Ishikawa (cell line): ENCODE measurements around the gene KIAA1671.

Source experiments
- CEBPB ChIP-seq: IDR thresholded peaks from 2 replicates; pipeline ENCODE4 v1.6.1; 2012
- CREB1 ChIP-seq: IDR thresholded peaks from 2 replicates; pipeline ENCODE4 v1.6.1; 2012; ENCODE audit warnings: low read depth
- EGR1 ChIP-seq: IDR thresholded peaks from 2 replicates; pipeline ENCODE4 v1.6.1; 2012
- EP300 ChIP-seq: IDR thresholded peaks from 2 replicates; pipeline ENCODE4 v1.6.1; 2012; ENCODE audit warnings: borderline replicate concordance
- FOXM1 ChIP-seq: IDR thresholded peaks from 2 replicates; pipeline ENCODE4 v1.6.1; 2012; ENCODE audit warnings: low read depth, borderline replicate concordance
- TAF1 ChIP-seq: IDR thresholded peaks from 2 replicates; pipeline ENCODE4 v1.6.1; 2012; ENCODE audit warnings: low read depth, mild to moderate bottlenecking
- YY1 ChIP-seq: IDR thresholded peaks from 2 replicates; pipeline ENCODE4 v1.6.1; 2012; ENCODE audit warnings: low read depth
- ZBTB7A ChIP-seq: IDR thresholded peaks from 2 replicates; pipeline ENCODE4 v1.6.1; 2012; ENCODE audit warnings: low read depth
- TF ChIP-seq, protein P1 (sequence below): IDR thresholded peaks from 2 replicates; pipeline ENCODE4 v1.6.1; 2012
- TF ChIP-seq, protein P2 (sequence below): IDR thresholded peaks from 2 replicates; pipeline ENCODE4 v1.6.1; 2012
- TF ChIP-seq, protein P3 (sequence below): IDR thresholded peaks from 2 replicates; pipeline ENCODE4 v1.6.1; 2012; ENCODE audit warnings: low read depth, mild to moderate bottlenecking

DNA sequence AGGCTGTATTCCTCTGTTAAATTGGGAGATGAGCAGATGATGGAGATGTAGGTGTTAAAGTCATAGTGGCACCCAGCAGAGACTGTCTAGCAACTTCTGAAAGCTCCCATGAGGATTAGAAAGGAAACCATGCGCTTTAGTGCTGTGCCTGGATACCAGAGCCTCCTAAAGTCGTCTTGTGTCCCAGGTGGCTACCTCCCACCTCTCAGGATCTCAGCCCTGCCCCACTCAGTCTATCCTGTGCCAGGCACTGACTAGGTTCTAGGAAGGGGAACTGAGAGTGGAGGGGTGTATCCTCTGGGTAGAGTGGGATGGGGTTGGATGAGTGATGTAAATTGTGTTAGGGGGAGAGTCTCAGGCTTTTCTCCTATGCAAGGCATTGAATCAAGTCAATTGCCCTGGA lies 60.2 kb downstream of the KIAA1671 start:
- TF ChIP-seq FOXM1 (no peak), YY1 (no peak), TAF1 (no peak), CEBPB (no peak), CREB1 (no peak), EP300 (no peak), EGR1 (no peak), ZBTB7A (no peak)
- TF ChIP-seq, protein P1, sequence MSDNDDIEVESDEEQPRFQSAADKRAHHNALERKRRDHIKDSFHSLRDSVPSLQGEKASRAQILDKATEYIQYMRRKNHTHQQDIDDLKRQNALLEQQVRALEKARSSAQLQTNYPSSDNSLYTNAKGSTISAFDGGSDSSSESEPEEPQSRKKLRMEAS, result no peak
- TF ChIP-seq, protein P2, sequence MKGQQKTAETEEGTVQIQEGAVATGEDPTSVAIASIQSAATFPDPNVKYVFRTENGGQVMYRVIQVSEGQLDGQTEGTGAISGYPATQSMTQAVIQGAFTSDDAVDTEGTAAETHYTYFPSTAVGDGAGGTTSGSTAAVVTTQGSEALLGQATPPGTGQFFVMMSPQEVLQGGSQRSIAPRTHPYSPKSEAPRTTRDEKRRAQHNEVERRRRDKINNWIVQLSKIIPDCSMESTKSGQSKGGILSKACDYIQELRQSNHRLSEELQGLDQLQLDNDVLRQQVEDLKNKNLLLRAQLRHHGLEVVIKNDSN, result no peak
- TF ChIP-seq, protein P3, sequence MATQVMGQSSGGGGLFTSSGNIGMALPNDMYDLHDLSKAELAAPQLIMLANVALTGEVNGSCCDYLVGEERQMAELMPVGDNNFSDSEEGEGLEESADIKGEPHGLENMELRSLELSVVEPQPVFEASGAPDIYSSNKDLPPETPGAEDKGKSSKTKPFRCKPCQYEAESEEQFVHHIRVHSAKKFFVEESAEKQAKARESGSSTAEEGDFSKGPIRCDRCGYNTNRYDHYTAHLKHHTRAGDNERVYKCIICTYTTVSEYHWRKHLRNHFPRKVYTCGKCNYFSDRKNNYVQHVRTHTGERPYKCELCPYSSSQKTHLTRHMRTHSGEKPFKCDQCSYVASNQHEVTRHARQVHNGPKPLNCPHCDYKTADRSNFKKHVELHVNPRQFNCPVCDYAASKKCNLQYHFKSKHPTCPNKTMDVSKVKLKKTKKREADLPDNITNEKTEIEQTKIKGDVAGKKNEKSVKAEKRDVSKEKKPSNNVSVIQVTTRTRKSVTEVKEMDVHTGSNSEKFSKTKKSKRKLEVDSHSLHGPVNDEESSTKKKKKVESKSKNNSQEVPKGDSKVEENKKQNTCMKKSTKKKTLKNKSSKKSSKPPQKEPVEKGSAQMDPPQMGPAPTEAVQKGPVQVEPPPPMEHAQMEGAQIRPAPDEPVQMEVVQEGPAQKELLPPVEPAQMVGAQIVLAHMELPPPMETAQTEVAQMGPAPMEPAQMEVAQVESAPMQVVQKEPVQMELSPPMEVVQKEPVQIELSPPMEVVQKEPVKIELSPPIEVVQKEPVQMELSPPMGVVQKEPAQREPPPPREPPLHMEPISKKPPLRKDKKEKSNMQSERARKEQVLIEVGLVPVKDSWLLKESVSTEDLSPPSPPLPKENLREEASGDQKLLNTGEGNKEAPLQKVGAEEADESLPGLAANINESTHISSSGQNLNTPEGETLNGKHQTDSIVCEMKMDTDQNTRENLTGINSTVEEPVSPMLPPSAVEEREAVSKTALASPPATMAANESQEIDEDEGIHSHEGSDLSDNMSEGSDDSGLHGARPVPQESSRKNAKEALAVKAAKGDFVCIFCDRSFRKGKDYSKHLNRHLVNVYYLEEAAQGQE, result no peak
